AG08395 (cell line): Measurements from ENCODE around the gene MORN5.
"Not testable (repeated sequence)": the region's sequence is repeated elsewhere in the genome, so short reads cannot be mapped to it uniquely, and the experiment has no call there.

Experiments
- DNase-seq: peaks from one replicate; pipeline ENCODE4 v3.0.0; 2012; ENCODE audit warnings: mixed read lengths, low spot score

Gene MORN5

GRCh38 chr9:122159026-122159924 lies at the start of gene MORN5, which contains the start of gene NDUFA8:
MORN5 (plus strand) TSS chr9:122159908; CDS start chr9:122159973, 65 bp downstream.
NDUFA8 (minus strand) TSS chr9:122159779; CDS start chr9:122159677, 102 bp downstream.
- DNase-seq = peak; percentile 100

GRCh38 chr9:122110100-122110833 lies 49.4 kb upstream of the MORN5 start:
- no peak for DNase-seq

- DNase-seq = no peak
Measured at GRCh38 chr9:122111413-122112085, 48.2 kb upstream of the MORN5 start.

DNA sequence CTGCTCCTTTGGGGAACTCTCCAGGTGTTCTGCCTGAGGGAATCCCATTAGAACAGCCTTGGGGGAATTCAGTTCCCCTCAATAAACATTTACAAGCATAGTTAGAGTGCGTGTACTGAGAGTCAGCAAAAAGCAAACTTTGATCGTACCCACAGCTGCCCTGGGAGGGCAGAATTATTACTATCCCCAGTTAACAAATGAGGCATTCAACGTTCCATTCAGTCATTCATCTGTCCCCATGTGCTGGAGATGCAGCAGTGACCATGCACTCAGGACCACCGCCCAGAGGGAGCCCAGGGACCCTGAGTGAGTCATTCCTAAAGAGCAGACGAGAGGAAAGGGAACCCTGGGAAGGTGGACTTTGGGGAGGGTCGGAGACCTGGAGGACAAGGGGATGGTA lies 47.5 kb upstream of the MORN5 start:
- no peak for DNase-seq

DNA sequence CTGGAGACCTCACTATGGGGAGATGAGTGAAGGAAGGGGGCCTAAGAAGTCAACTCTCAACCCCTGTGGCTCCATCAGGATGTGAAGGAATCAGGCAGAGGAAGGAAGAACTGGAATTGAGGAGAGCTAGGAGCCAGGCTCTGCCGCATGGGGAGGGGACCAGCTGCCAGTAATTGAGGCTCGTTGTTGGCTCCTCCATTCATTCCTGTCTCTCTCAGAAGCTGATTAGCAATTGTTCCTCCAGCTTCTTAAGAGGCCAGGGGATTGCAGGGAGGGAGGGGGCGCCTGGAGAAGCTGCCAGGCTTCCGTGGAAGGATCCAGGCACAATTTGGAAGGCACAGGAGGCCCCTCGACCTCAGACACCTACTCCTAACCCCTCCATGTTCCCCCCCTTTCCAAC lies 46.1 kb upstream of the MORN5 start:
- no peak for DNase-seq

DNA sequence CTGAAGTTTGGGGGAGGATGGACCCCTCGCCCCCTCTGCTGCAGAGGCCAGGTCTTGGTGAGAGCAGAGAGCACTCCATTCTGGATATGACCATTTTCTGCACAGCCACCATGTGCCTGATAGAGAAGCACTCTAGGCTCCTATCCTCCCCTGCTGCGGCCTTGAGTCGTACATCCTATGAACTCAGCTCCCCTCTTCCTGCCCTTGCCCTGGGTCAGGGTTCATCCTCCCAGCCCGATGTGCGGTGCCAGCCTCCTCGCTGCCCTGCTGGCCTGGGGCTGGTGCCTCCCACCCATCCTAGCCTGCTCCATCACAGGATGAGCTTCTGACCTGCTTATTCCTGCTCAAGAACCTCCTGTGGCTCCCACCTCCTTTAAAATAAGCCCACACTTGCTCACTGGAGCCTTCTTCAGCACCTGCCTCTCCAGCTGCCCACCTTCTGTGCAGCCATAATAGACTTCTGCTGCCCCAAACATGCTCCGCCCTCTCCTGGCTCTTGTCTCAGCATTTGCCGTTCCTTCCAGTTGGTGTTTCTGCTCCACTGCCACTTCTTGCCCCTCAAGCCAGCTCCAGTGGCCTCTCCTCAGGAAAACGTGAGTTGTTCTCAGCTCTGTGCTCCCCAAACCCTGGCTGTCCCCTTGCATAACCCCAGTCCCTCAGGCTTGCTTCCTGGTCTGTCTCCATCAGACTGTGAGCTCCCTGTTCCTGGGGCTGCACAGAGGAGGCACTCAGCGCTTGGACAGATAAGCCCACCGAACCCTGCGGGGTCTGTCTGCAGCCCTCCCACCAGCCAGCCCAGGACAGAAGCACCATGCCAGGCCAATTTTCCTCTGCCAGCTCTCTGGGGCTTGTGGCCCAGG lies 44.3 kb upstream of the MORN5 start:
- DNase-seq = no peak

DNA sequence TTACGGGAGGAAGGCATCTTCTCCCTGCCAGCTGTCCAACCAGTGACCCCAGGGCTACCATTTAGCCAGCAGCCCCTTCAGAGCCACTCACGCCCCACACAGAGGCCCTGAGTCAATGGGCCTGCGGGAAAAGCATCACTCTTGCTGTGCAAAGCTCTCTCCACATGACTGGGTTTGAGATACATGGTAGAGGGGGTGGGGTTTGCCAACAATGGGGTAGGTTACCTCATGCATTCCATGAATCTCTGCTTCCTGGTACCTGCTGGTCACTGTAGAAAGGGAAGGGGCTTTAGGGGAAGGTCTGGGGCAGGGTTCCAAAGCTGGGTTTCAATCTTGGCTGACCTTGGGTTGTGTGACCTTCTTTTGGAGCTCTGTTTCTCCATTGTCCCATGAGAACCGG lies 43.7 kb upstream of the MORN5 start:
- no peak for DNase-seq

DNA sequence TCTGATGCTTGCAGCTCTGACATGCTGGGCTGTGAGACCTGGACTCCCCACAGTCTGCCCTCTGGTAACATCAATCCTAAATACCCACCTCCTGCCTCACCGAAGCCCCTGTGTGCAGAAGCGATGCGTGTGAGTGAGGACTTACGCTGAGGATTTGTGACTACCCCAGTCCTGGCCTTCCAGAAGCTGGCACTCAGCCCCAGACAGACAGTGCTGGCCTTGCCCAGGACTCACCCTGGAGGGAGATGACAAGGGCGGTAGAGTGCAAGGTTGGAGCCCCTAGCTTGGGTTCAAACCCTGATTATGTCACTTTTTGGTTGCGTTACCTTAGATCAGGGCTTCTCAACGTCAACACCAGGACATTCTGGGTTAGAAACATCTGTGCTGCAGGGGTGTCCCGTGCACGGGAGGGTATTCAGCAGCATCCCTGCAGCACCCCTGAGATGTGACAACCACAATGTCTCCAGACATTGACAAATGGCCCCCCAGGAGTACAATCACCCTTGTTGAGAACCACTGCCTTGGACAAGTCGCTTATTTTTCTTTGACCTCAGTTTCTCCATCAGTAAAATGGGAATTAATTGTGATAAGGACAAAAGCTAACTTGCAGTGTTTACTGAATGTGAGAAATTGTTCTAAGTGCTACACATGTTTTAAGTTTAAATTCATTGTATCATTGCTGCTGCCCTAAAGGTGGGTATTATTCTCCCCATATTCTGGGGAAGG lies 43.1 kb upstream of the MORN5 start:
- DNase-seq = no peak

DNA sequence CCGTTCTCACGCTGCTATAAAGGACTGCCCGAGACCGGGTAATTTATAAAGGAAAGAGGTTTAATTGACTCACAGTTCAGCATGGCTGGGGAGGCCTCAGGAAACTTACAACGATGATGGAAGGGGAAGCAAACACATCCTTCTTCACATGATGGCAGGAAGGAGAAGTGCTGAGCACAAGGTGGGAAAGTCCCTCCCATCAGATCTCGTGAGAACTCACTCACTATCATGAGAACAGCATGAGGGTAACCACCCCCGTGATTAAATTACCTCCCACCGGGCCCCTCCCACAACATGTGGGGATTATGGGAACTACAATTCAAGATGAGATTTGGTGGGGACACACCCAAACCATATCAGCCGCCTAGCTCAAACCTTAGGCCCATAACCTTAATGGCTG lies 42.5 kb upstream of the MORN5 start:
- DNase-seq = not testable (repeated sequence)

GRCh38 chr9:122118343-122119165 lies 41.2 kb upstream of the MORN5 start:
- DNase-seq = no peak

GRCh38 chr9:122119166-122119521 lies 40.6 kb upstream of the MORN5 start:
- DNase-seq = no peak

- no peak for DNase-seq
Measured at GRCh38 chr9:122119721-122120120, 40.0 kb upstream of the MORN5 start.

- no peak for DNase-seq
Measured at GRCh38 chr9:122120316-122121071, 39.2 kb upstream of the MORN5 start.

GRCh38 chr9:122121391-122121790 lies 38.3 kb upstream of the MORN5 start:
- no peak for DNase-seq

DNA sequence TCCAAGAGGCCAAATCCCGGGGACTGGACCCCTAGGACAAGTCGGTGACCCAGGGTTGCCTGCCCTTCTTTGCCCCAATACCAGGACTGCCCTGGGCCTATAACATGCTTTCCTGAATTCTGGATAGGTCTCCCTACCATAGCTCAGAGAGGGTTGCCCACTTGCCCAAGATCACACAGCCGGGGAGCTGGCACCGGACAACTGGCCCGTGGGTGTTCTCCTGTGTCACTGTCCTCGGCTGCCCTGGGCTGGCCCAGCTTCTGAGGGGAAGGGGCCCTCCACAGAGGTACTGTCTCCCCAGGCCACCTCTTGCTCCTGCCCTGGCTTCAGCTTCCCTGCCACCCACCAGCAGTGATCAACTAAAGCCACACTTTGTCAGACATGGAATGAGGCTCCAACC lies 37.8 kb upstream of the MORN5 start:
- DNase-seq = no peak

DNA sequence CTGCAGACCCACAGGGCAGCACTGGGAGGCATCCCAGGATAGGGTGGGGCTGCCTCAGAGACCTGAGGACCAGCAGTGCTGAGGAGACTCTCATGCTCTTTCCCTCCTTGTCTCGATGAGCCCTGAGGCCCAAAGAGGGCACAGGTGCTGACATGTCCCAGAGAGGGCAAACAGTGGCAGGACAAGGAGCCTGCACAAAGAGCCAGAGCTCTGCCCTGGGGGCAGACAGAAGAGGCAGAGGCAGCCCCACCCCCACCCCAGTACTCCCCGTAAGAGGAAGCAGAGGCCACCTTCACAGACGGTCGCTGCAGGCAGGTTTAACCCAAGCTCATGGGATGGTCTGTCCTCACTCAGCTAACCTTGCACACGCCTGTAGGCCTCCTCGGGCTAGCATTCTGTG lies 37.2 kb upstream of the MORN5 start:
- DNase-seq = no peak

GRCh38 chr9:122122903-122123632 lies 36.6 kb upstream of the MORN5 start:
- DNase-seq = peak; percentile 85

GRCh38 chr9:122124048-122124447 lies 35.7 kb upstream of the MORN5 start:
- DNase-seq = no peak

- DNase-seq = no peak
Measured at GRCh38 chr9:122124528-122124927, 35.2 kb upstream of the MORN5 start.
